Panc1 (cell line): ENCODE results near the gene SEPTIN2. TPM values are rescaled to one million over a fixed set of nuclear protein-coding genes. Genes with fewer than 3 reads are reported as not detected.

Experiments used
- ATAC-seq: fragments of 200-7000 bp; cut with Tn5 transposase; 2 replicates; pipeline ENCODE4 v1.9.1; 2020; ENCODE audit warnings: mild to moderate bottlenecking, moderate library complexity
- BruUV-seq: library from RNA; stranded (reverse); fragments of 400-500 nt; replicated peaks from 2 replicates; lab custom pipeline; 2021; lab: Mats Ljungman, UMichigan
- CTCF ChIA-PET: fragments of 300-600 bp; sonication (Branson Sonifier 250); formaldehyde crosslinking; loops from one replicate; lab custom pipeline; 2022; ENCODE audit warnings: antibody characterized with exemption; lab: Charles Lee
- POLR2A ChIA-PET: fragments of 300-600 bp; sonication (Branson Sonifier 250); formaldehyde crosslinking; loops from one replicate; lab custom pipeline; 2022; ENCODE audit warnings: antibody characterized with exemption; lab: Charles Lee
- DNase-seq: peaks from one replicate; pipeline ENCODE4 v3.0.0-alpha.2; 2010; ENCODE audit warnings: low read depth, low spot score
- H3K27ac ChIP-seq: 2 replicates; pipeline ENCODE4 v1.5.1; 2011; ENCODE audit warnings: mild to moderate bottlenecking, low read length, inconsistent platforms
- H3K27me3 ChIP-seq: fragments of 200-500 bp; sonication (Bioruptor generic); 2 replicates; pipeline ENCODE4 v1.6.0; 2014; ENCODE audit warnings: low read length, inconsistent platforms; ENCODE audit not compliant: control insufficient read depth, insufficient read depth
- H3K36me3 ChIP-seq: fragments of 200-500 bp; sonication (Bioruptor generic); 2 replicates; pipeline ENCODE4 v1.5.1; 2014; ENCODE audit warnings: inconsistent platforms, mild to moderate bottlenecking, low read length, moderate library complexity; ENCODE audit not compliant: control insufficient read depth, insufficient read depth
- H3K4me1 ChIP-seq: 2 replicates; pipeline ENCODE4 v1.5.1; 2011; ENCODE audit warnings: inconsistent platforms, mild to moderate bottlenecking, low read length, moderate library complexity; ENCODE audit not compliant: control insufficient read depth, insufficient read depth
- H3K4me3 ChIP-seq, 2 experiments: 2 replicates each; pipeline ENCODE4 v1.5.1; 2011 to 2012; ENCODE audit warnings: low read depth in 2 of 2, low read length in 2 of 2, mild to moderate bottlenecking in 2 of 2, inconsistent platforms in 1 of 2, moderate library complexity in 1 of 2
- H3K9me3 ChIP-seq: fragments of 200-500 bp; sonication (Bioruptor generic); 2 replicates; pipeline ENCODE4 v1.5.1; 2014; ENCODE audit warnings: low read depth, mild to moderate bottlenecking, inconsistent platforms, low read length, moderate library complexity; ENCODE audit not compliant: control insufficient read depth, insufficient read depth
- POLR2AphosphoS5 ChIP-seq: IDR thresholded peaks from 2 replicates; pipeline ENCODE4 v1.6.1; 2012; ENCODE audit warnings: mild to moderate bottlenecking, low read depth, low read length, moderate library complexity
- SIN3A ChIP-seq: IDR thresholded peaks from 2 replicates; pipeline ENCODE4 v1.6.1; 2012; ENCODE audit warnings: low read depth, mild to moderate bottlenecking, low read length, moderate library complexity, borderline replicate concordance; ENCODE audit not compliant: insufficient read depth
- TCF7L2 ChIP-seq: IDR thresholded peaks from 2 replicates; pipeline ENCODE4 v1.6.1; 2011; ENCODE audit warnings: mild to moderate bottlenecking, low read depth, low read length, inconsistent platforms
- in situ Hi-C: cut with HindIII; loops from 2 replicates; pipeline ENCODE4 v1.10.0; 2016; ENCODE audit warnings: low sequenced_read_pairs, low pct_unique_long_range_greater_than_20kb
- intact Hi-C: fragments of 100-400 bp; cut with micrococcal nuclease; formaldehyde crosslinking; loops from one replicate; pipeline ENCODE4 v1.10.0; 2022; ENCODE audit not compliant: unreplicated experiment
- total RNA-seq: library from RNA; stranded (reverse); gene quantifications from one replicate; pipeline ENCODE4 v1.2.1, GENCODE V29; 2021; ENCODE audit not compliant: unreplicated experiment
- TF ChIP-seq, protein P1 (sequence below): fragments of 450-650 bp; IDR thresholded peaks from 2 replicates; pipeline ENCODE4 v1.5.1; 2017; ENCODE audit warnings: mild to moderate bottlenecking
- TF ChIP-seq, protein P2 (sequence below), 2 experiments: IDR thresholded peaks; 2 replicates each; pipeline ENCODE4 v1.6.1; 2011 to 2012; ENCODE audit warnings: low read depth in 2 of 2, control low read depth in 1 of 2, low read length in 1 of 2, mild to moderate bottlenecking in 1 of 2, moderate library complexity in 1 of 2; ENCODE audit not compliant: insufficient read depth in 1 of 2

Gene SEPTIN2
- total RNA-seq, 1 experiment from 2014 or later: 303 TPM

DNA sequence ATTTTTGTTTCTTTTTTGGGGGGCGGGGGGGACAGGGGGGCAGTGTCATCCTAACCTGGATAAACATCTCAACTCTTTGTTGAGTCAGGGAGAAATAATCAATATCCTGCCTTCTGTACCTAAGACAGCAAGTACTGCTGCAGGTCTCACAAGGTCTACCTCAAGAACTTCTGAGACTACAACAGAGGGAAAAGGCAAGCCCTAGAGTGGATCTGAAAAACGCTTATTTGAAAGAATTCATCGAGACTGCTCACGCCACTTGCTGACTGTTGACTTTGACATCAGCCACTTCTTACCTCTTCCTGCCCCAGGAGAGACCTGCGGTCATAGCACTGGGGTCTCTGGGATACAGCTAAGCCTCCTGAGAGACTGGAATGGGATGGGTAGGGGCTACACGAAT, 8.7 kb upstream of the SEPTIN2 start:
- DNase-seq (no peak), ATAC-seq (no peak)
- TF ChIP-seq, protein P1, sequence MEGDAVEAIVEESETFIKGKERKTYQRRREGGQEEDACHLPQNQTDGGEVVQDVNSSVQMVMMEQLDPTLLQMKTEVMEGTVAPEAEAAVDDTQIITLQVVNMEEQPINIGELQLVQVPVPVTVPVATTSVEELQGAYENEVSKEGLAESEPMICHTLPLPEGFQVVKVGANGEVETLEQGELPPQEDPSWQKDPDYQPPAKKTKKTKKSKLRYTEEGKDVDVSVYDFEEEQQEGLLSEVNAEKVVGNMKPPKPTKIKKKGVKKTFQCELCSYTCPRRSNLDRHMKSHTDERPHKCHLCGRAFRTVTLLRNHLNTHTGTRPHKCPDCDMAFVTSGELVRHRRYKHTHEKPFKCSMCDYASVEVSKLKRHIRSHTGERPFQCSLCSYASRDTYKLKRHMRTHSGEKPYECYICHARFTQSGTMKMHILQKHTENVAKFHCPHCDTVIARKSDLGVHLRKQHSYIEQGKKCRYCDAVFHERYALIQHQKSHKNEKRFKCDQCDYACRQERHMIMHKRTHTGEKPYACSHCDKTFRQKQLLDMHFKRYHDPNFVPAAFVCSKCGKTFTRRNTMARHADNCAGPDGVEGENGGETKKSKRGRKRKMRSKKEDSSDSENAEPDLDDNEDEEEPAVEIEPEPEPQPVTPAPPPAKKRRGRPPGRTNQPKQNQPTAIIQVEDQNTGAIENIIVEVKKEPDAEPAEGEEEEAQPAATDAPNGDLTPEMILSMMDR: no peak
- TF ChIP-seq, protein P2, sequence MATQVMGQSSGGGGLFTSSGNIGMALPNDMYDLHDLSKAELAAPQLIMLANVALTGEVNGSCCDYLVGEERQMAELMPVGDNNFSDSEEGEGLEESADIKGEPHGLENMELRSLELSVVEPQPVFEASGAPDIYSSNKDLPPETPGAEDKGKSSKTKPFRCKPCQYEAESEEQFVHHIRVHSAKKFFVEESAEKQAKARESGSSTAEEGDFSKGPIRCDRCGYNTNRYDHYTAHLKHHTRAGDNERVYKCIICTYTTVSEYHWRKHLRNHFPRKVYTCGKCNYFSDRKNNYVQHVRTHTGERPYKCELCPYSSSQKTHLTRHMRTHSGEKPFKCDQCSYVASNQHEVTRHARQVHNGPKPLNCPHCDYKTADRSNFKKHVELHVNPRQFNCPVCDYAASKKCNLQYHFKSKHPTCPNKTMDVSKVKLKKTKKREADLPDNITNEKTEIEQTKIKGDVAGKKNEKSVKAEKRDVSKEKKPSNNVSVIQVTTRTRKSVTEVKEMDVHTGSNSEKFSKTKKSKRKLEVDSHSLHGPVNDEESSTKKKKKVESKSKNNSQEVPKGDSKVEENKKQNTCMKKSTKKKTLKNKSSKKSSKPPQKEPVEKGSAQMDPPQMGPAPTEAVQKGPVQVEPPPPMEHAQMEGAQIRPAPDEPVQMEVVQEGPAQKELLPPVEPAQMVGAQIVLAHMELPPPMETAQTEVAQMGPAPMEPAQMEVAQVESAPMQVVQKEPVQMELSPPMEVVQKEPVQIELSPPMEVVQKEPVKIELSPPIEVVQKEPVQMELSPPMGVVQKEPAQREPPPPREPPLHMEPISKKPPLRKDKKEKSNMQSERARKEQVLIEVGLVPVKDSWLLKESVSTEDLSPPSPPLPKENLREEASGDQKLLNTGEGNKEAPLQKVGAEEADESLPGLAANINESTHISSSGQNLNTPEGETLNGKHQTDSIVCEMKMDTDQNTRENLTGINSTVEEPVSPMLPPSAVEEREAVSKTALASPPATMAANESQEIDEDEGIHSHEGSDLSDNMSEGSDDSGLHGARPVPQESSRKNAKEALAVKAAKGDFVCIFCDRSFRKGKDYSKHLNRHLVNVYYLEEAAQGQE (IDR thresholded peaks at IDR 0.05; ENCODE audit: insufficient read depth in 1 of 2, low read depth in 2 of 2, low read length in 1 of 2): no peak
- TF ChIP-seq SIN3A: no peak
- no peak for TF ChIP-seq TCF7L2
- no peak for TF ChIP-seq POLR2AphosphoS5
- Histone ChIP-seq H3K4me3 (no peak overlapping the region), H3K27me3 (no peaks in the 10 kb centered on the region), H3K4me1 (peaks cover 44% of the 10 kb centered on the region), H3K9me3 (no peaks in the 10 kb centered on the region), H3K27ac (no peak overlapping the region), H3K36me3 (no peaks in the 10 kb centered on the region)
- POLR2A ChIA-PET: interaction anchor here (0.5 kb wide), 1 partner anchor 80 kb away, joined by 6 read pairs; no protein-coding TSS in a partner anchor
- in situ Hi-C loops (no loop called here), intact Hi-C loops (no loop called here)
- BruUV-seq: no TSS peak
- CTCF ChIA-PET: no interaction called here

DNA sequence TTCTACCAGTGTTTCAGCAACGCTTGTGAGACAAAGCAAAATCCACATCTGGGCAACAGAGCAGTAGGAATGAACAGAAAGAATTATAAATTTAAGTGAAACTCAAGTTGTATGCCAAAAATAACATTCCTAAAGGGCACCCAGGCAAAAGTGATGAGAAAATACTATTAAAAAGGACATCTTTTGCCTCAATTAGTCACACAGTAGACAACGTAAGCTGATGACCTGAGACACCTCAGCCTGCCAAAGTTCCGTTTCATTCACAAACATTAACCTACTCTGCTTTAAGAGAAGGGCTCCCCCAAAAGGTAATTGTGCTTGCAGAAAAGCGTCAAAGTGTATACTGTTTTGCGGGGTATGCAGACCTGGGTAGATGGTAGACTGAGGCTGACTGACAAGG, 7.5 kb upstream of the SEPTIN2 start:
- no peak overlapping the region for H3K4me3 ChIP-seq
- ChIA-PET POLR2A (no interaction called here), CTCF (no interaction called here)
- intact Hi-C loops: no loop called here
- H3K27me3 ChIP-seq: no peaks in the 10 kb centered on the region
- no TSS peak for BruUV-seq
- no peaks in the 10 kb centered on the region for H3K36me3 ChIP-seq
- ATAC-seq: no peak
- H3K4me1 ChIP-seq: peaks cover 46% of the 10 kb centered on the region
- no peaks in the 10 kb centered on the region for H3K9me3 ChIP-seq
- H3K27ac ChIP-seq: no peak overlapping the region
- TF ChIP-seq POLR2AphosphoS5: no peak
- no peak for TF ChIP-seq TCF7L2
- TF ChIP-seq SIN3A: no peak
- TF ChIP-seq, protein P1: no peak
- TF ChIP-seq, protein P2 (IDR thresholded peaks at IDR 0.05; ENCODE audit: insufficient read depth in 1 of 2, low read depth in 2 of 2, low read length in 1 of 2): no peak
- DNase-seq: no peak
- in situ Hi-C loops: no loop called here
